ENCODE measurements around the gene KCNMA1.

The KCNMA1 gene

GRCh38 chr10:77241350-77241725 lies 396.3 kb downstream of the KCNMA1 start:
- H3K23ac ChIP-seq (ENCODE audit: low read depth, low read length, poor library complexity): no peak overlapping the region
- H3K4me1 ChIP-seq (ENCODE audit: control insufficient read depth in 2 of 2, insufficient read depth in 1 of 2, low read depth in 1 of 2, low read length in 2 of 2): peaks cover 0 to 3% of the 10 kb centered on the region in 2 donors
- H3K36me3 ChIP-seq (replicated peaks in 1 of 2; ENCODE audit: control insufficient read depth in 2 of 2, insufficient read depth in 2 of 2, low read length in 2 of 2): no peaks in the 10 kb centered on the region
- no peak overlapping the region for H3K27ac ChIP-seq (replicated peaks; ENCODE audit: low read length)
- H3K4me3 ChIP-seq (ENCODE audit: low read length in 2 of 2): no peak overlapping the region
- no peak overlapping the region for H2BK5ac ChIP-seq (ENCODE audit: low read length)
- no peaks in the 10 kb centered on the region for H3K79me1 ChIP-seq (ENCODE audit: low read depth, low read length)
- no peak overlapping the region for H4K8ac ChIP-seq (ENCODE audit: low read depth, low read length)
- no peak overlapping the region for H3K18ac ChIP-seq (ENCODE audit: low read length)
- H2AK5ac ChIP-seq (ENCODE audit: low read depth, low read length): no peak overlapping the region
- WGBS, 2 donors (ENCODE audit: extremely low coverage in 2 of 2, insufficient read length in 2 of 2, insufficient replicate concordance in 1 of 2): no CpG with 5 or more reads among the region's 3 CpGs
- H2BK15ac ChIP-seq (ENCODE audit: low read length): no peak overlapping the region
- no peak overlapping the region for H2BK12ac ChIP-seq (ENCODE audit: low read length)
- no peak overlapping the region for H3K4me2 ChIP-seq (ENCODE audit: insufficient read depth, low read length, poor library complexity, severe bottlenecking)
- H3K9me3 ChIP-seq (replicated peaks in 1 of 2; ENCODE audit: control insufficient read depth in 2 of 2, insufficient read depth in 1 of 2, low read depth in 1 of 2, low read length in 2 of 2): no peaks in the 10 kb centered on the region
- no peak overlapping the region for H4K91ac ChIP-seq (ENCODE audit: low read depth, low read length, poor library complexity)
- no peak overlapping the region for H3K14ac ChIP-seq (ENCODE audit: low read length)
- H2BK120ac ChIP-seq (ENCODE audit: low read depth, low read length): no peak overlapping the region
- H2AFZ ChIP-seq (ENCODE audit: low read length): no peak overlapping the region
- H3K27me3 ChIP-seq (ENCODE audit: control insufficient read depth in 3 of 3, insufficient read depth in 3 of 3, low read depth in 1 of 3, low read length in 3 of 3): no peaks in the 10 kb centered on the region
- no peak overlapping the region for H3K4ac ChIP-seq (ENCODE audit: low read length)
- no peak for DNase-seq (ENCODE audit: low spot score)
- no peak overlapping the region for H3K9ac ChIP-seq (ENCODE audit: low read depth, low read length, poor library complexity)

GRCh38 chr10:77240706-77241349 lies 396.8 kb downstream of the KCNMA1 start:
- DNase-seq (ENCODE audit: low spot score): no peak
- H3K4me2 ChIP-seq (ENCODE audit: insufficient read depth, low read length, poor library complexity, severe bottlenecking): no peak overlapping the region
- no peak overlapping the region for H3K23ac ChIP-seq (ENCODE audit: low read depth, low read length, poor library complexity)
- no peak overlapping the region for H3K14ac ChIP-seq (ENCODE audit: low read length)
- H2AFZ ChIP-seq (ENCODE audit: low read length): no peak overlapping the region
- no CpG with 5 or more reads among the region's 4 CpGs for WGBS, 2 donors (ENCODE audit: extremely low coverage in 2 of 2, insufficient read length in 2 of 2, insufficient replicate concordance in 1 of 2)
- no peaks in the 10 kb centered on the region for H3K36me3 ChIP-seq (replicated peaks in 1 of 2; ENCODE audit: control insufficient read depth in 2 of 2, insufficient read depth in 2 of 2, low read length in 2 of 2)
- no peak overlapping the region for H3K18ac ChIP-seq (ENCODE audit: low read length)
- H2BK120ac ChIP-seq (ENCODE audit: low read depth, low read length): no peak overlapping the region
- no peaks in the 10 kb centered on the region for H3K79me1 ChIP-seq (ENCODE audit: low read depth, low read length)
- H4K8ac ChIP-seq (ENCODE audit: low read depth, low read length): no peak overlapping the region
- H2AK5ac ChIP-seq (ENCODE audit: low read depth, low read length): no peak overlapping the region
- H3K4me3 ChIP-seq (ENCODE audit: low read length in 2 of 2): no peak overlapping the region
- no peak overlapping the region for H2BK5ac ChIP-seq (ENCODE audit: low read length)
- H4K91ac ChIP-seq (ENCODE audit: low read depth, low read length, poor library complexity): no peak overlapping the region
- H3K4ac ChIP-seq (ENCODE audit: low read length): no peak overlapping the region
- H3K27me3 ChIP-seq (ENCODE audit: control insufficient read depth in 3 of 3, insufficient read depth in 3 of 3, low read depth in 1 of 3, low read length in 3 of 3): no peaks in the 10 kb centered on the region
- no peak overlapping the region for H2BK12ac ChIP-seq (ENCODE audit: low read length)
- H3K9ac ChIP-seq (ENCODE audit: low read depth, low read length, poor library complexity): no peak overlapping the region
- no peaks in the 10 kb centered on the region for H3K9me3 ChIP-seq (replicated peaks in 1 of 2; ENCODE audit: control insufficient read depth in 2 of 2, insufficient read depth in 1 of 2, low read depth in 1 of 2, low read length in 2 of 2)
- no peak overlapping the region for H3K27ac ChIP-seq (replicated peaks; ENCODE audit: low read length)
- H3K4me1 ChIP-seq (ENCODE audit: control insufficient read depth in 2 of 2, insufficient read depth in 1 of 2, low read depth in 1 of 2, low read length in 2 of 2): peaks cover 0 to 3% of the 10 kb centered on the region in 2 donors
- H2BK15ac ChIP-seq (ENCODE audit: low read length): no peak overlapping the region

DNA sequence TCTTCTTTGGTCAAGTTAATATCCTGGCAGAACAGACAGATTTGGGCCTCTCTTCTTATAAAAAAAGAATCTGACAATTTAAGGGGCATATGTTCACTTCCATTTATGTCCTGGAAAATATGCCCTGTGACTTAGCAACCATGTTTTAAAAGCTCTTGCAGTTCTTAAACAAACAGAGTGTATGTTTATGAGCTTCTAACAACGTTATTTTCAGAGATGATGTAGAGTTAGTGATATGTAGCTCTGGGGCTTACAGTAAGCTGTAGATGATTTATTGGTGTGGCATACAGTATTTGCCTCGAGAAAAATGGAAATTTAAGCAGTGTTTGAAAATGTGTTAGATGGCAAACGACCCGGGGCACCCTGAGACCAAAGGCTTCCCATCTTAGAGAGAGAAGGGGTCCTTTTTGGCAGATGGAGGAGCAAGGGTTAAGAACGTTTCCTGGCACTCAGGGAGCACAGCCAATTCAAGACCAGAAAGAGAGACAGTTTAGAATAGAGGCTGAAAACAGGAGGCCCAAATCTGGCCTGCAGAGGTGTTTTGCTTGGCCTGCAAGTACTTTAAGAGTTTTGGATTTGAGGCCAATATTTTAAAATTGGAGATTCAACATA lies 397.5 kb downstream of the KCNMA1 start:
- DNase-seq (ENCODE audit: low spot score): no peak
- no peak overlapping the region for H3K27ac ChIP-seq (replicated peaks; ENCODE audit: low read length)
- no peak overlapping the region for H3K4me3 ChIP-seq (ENCODE audit: low read length in 2 of 2)
- H3K14ac ChIP-seq (ENCODE audit: low read length): no peak overlapping the region
- H3K23ac ChIP-seq (ENCODE audit: low read depth, low read length, poor library complexity): no peak overlapping the region
- H3K36me3 ChIP-seq (replicated peaks in 1 of 2; ENCODE audit: control insufficient read depth in 2 of 2, insufficient read depth in 2 of 2, low read length in 2 of 2): no peaks in the 10 kb centered on the region
- H2AFZ ChIP-seq (ENCODE audit: low read length): no peak overlapping the region
- no peak overlapping the region for H3K4ac ChIP-seq (ENCODE audit: low read length)
- no peak overlapping the region for H3K4me2 ChIP-seq (ENCODE audit: insufficient read depth, low read length, poor library complexity, severe bottlenecking)
- no CpG with 5 or more reads among the region's 5 CpGs for WGBS, 2 donors (ENCODE audit: extremely low coverage in 2 of 2, insufficient read length in 2 of 2, insufficient replicate concordance in 1 of 2)
- no peak overlapping the region for H2BK12ac ChIP-seq (ENCODE audit: low read length)
- no peaks in the 10 kb centered on the region for H3K9me3 ChIP-seq (replicated peaks in 1 of 2; ENCODE audit: control insufficient read depth in 2 of 2, insufficient read depth in 1 of 2, low read depth in 1 of 2, low read length in 2 of 2)
- no peak overlapping the region for H3K9ac ChIP-seq (ENCODE audit: low read depth, low read length, poor library complexity)
- H4K8ac ChIP-seq (ENCODE audit: low read depth, low read length): no peak overlapping the region
- H2AK5ac ChIP-seq (ENCODE audit: low read depth, low read length): no peak overlapping the region
- H3K4me1 ChIP-seq (ENCODE audit: control insufficient read depth in 2 of 2, insufficient read depth in 1 of 2, low read depth in 1 of 2, low read length in 2 of 2): peaks cover 0 to 3% of the 10 kb centered on the region in 2 donors
- no peak overlapping the region for H2BK5ac ChIP-seq (ENCODE audit: low read length)
- no peak overlapping the region for H3K18ac ChIP-seq (ENCODE audit: low read length)
- H3K79me1 ChIP-seq (ENCODE audit: low read depth, low read length): no peaks in the 10 kb centered on the region
- H3K27me3 ChIP-seq (ENCODE audit: control insufficient read depth in 3 of 3, insufficient read depth in 3 of 3, low read depth in 1 of 3, low read length in 3 of 3): no peaks in the 10 kb centered on the region
- no peak overlapping the region for H2BK15ac ChIP-seq (ENCODE audit: low read length)
- H4K91ac ChIP-seq (ENCODE audit: low read depth, low read length, poor library complexity): no peak overlapping the region
- no peak overlapping the region for H2BK120ac ChIP-seq (ENCODE audit: low read depth, low read length)

DNA sequence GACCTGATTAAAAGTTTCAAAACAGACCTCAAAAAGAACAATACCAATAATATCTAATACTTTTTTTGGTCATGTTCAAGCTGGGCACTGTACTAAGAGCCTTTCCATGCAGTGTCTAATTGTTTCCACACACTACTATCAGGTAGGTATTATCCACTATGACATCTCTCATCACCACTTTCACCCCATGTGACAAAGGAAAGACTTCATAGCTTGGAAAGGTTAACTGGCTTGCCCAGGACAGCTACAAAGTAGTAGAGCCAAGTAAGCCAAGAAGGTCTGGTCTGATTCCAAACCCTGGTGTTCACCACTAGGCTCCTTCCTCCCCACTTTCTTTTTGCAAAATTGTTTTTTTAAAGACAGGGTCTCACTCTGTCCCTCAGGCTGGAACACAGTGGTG lies 400.5 kb downstream of the KCNMA1 start:
- no peak overlapping the region for H3K18ac ChIP-seq (ENCODE audit: low read length)
- no peak for DNase-seq (ENCODE audit: low spot score)
- H2AFZ ChIP-seq (ENCODE audit: low read length): no peak overlapping the region
- no peak overlapping the region for H2AK5ac ChIP-seq (ENCODE audit: low read depth, low read length)
- no peak overlapping the region for H2BK5ac ChIP-seq (ENCODE audit: low read length)
- H3K4ac ChIP-seq (ENCODE audit: low read length): no peak overlapping the region
- no peaks in the 10 kb centered on the region for H3K9me3 ChIP-seq (replicated peaks in 1 of 2; ENCODE audit: control insufficient read depth in 2 of 2, insufficient read depth in 1 of 2, low read depth in 1 of 2, low read length in 2 of 2)
- H3K27me3 ChIP-seq (ENCODE audit: control insufficient read depth in 3 of 3, insufficient read depth in 3 of 3, low read depth in 1 of 3, low read length in 3 of 3): no peaks in the 10 kb centered on the region
- H2BK15ac ChIP-seq (ENCODE audit: low read length): no peak overlapping the region
- H3K9ac ChIP-seq (ENCODE audit: low read depth, low read length, poor library complexity): no peak overlapping the region
- no peak overlapping the region for H3K4me2 ChIP-seq (ENCODE audit: insufficient read depth, low read length, poor library complexity, severe bottlenecking)
- no peak overlapping the region for H2BK12ac ChIP-seq (ENCODE audit: low read length)
- no peak overlapping the region for H3K23ac ChIP-seq (ENCODE audit: low read depth, low read length, poor library complexity)
- no peaks in the 10 kb centered on the region for H3K4me1 ChIP-seq (ENCODE audit: control insufficient read depth in 2 of 2, insufficient read depth in 1 of 2, low read depth in 1 of 2, low read length in 2 of 2)
- H3K27ac ChIP-seq (replicated peaks; ENCODE audit: low read length): no peak overlapping the region
- H3K36me3 ChIP-seq (replicated peaks in 1 of 2; ENCODE audit: control insufficient read depth in 2 of 2, insufficient read depth in 2 of 2, low read length in 2 of 2): no peaks in the 10 kb centered on the region
- H2BK120ac ChIP-seq (ENCODE audit: low read depth, low read length): no peak overlapping the region
- no peak overlapping the region for H4K8ac ChIP-seq (ENCODE audit: low read depth, low read length)
- H4K91ac ChIP-seq (ENCODE audit: low read depth, low read length, poor library complexity): no peak overlapping the region
- H3K79me1 ChIP-seq (ENCODE audit: low read depth, low read length): no peaks in the 10 kb centered on the region
- no peak overlapping the region for H3K4me3 ChIP-seq (ENCODE audit: low read length in 2 of 2)
- no peak overlapping the region for H3K14ac ChIP-seq (ENCODE audit: low read length)

Measured in neuronal stem cell (in vitro differentiated cells).